WTC11 (cell line): ENCODE results near the gene C1orf159. TPM values are rescaled to one million over a fixed set of nuclear protein-coding genes. Genes with fewer than 3 reads are reported as not detected.

ENCODE experiments used
- ATAC-seq: fragments of 200-7000 bp; cut with Tn5 transposase; 2 replicates; pipeline ENCODE4 v1.10.0; 2021; ENCODE audit warnings: mild to moderate bottlenecking, moderate library complexity
- CTCF ChIA-PET: fragments of 300-600 bp; sonication (Branson Sonifier 250); formaldehyde crosslinking; loops from one replicate; lab custom pipeline; 2021; ENCODE audit warnings: antibody characterized with exemption; lab: Charles Lee
- POLR2A ChIA-PET: fragments of 350-600 bp; sonication (Branson Sonifier 250); formaldehyde crosslinking; loops from one replicate; lab custom pipeline; 2021; ENCODE audit warnings: antibody characterized with exemption; lab: Charles Lee
- DNase-seq: peaks from one replicate; pipeline ENCODE4 v3.0.0; 2021; ENCODE audit warnings: low spot score
- H3K27ac Mint-ChIP-seq: 2 replicates; pipeline ENCODE4 v1.8.0; 2021; ENCODE audit warnings: mixed read lengths
- H3K27me3 Mint-ChIP-seq: 2 replicates; pipeline ENCODE4 v1.8.0; 2021; ENCODE audit warnings: low read depth, mild to moderate bottlenecking, moderate library complexity, mixed read lengths
- H3K36me3 Mint-ChIP-seq: 2 replicates; pipeline ENCODE4 v1.8.0; 2021; ENCODE audit warnings: mixed read lengths
- H3K4me1 Mint-ChIP-seq: 2 replicates; pipeline ENCODE4 v1.8.0; 2022; ENCODE audit warnings: mixed read lengths
- H3K4me3 Mint-ChIP-seq: 2 replicates; pipeline ENCODE4 v1.8.0; 2021; ENCODE audit warnings: mild to moderate bottlenecking, moderate library complexity, mixed read lengths
- H3K9me3 Mint-ChIP-seq: 2 replicates; pipeline ENCODE4 v1.8.0; 2021; ENCODE audit warnings: mixed read lengths
- CREB1 ChIP-seq: sonication (generic); formaldehyde crosslinking; IDR thresholded peaks from 2 replicates; pipeline ENCODE4 v1.8.0; 2023; ENCODE audit warnings: mild to moderate bottlenecking, missing genetic modification reagents
- FOXJ3 ChIP-seq: sonication (generic); formaldehyde crosslinking; IDR thresholded peaks from 2 replicates; pipeline ENCODE4 v1.9.0; 2021; ENCODE audit warnings: missing genetic modification reagents, mild to moderate bottlenecking, borderline replicate concordance
- HMGA2 ChIP-seq: fragments of 250-450 bp; sonication (Bioruptor Pico); IDR thresholded peaks from 2 replicates; pipeline ENCODE4 v1.4.0; 2021; ENCODE audit warnings: mild to moderate bottlenecking, moderate library complexity
- JAZF1 ChIP-seq: fragments of 250-450 bp; sonication (Bioruptor Pico); IDR thresholded peaks from 2 replicates; pipeline ENCODE4 v1.9.0; 2021; ENCODE audit warnings: moderate library complexity, mild to moderate bottlenecking, inconsistent platforms
- KAT7 ChIP-seq: sonication (generic); formaldehyde crosslinking; IDR thresholded peaks from 2 replicates; pipeline ENCODE4 v1.8.1; 2023; ENCODE audit warnings: missing genetic modification reagents, mild to moderate bottlenecking, borderline replicate concordance
- NR1H2 ChIP-seq: sonication (generic); formaldehyde crosslinking; IDR thresholded peaks from 2 replicates; pipeline ENCODE4 v1.9.0; 2021; ENCODE audit warnings: mild to moderate bottlenecking, moderate library complexity, missing genetic modification reagents
- PRRX2 ChIP-seq: fragments of 250-450 bp; sonication (Bioruptor Pico); IDR thresholded peaks from 2 replicates; pipeline ENCODE4 v1.8.0; 2021; ENCODE audit warnings: mild to moderate bottlenecking
- TCF7 ChIP-seq: sonication (generic); formaldehyde crosslinking; IDR thresholded peaks from 2 replicates; pipeline ENCODE4 v1.8.0; 2022; ENCODE audit warnings: mild to moderate bottlenecking, low read depth, missing genetic modification reagents, moderate library complexity
- ZNF232 ChIP-seq: sonication (generic); formaldehyde crosslinking; IDR thresholded peaks from 2 replicates; pipeline ENCODE4 v1.8.0; 2022; ENCODE audit warnings: mild to moderate bottlenecking, missing genetic modification reagents
- total RNA-seq: library from RNA; stranded (reverse); gene quantifications from 3 replicates; pipeline ENCODE4 v1.2.3, GENCODE V29; 2021
- TF ChIP-seq, protein P1 (sequence below): fragments of 250-450 bp; sonication (Bioruptor Pico); IDR thresholded peaks from 2 replicates; pipeline ENCODE4 v1.9.0; 2021; ENCODE audit warnings: mild to moderate bottlenecking
- TF ChIP-seq, protein P2 (sequence below): sonication (generic); formaldehyde crosslinking; IDR thresholded peaks from 2 replicates; pipeline ENCODE4 v1.8.0; 2023; ENCODE audit warnings: missing genetic modification reagents, mild to moderate bottlenecking, borderline replicate concordance
- TF ChIP-seq, protein P3 (sequence below): sonication (generic); formaldehyde crosslinking; conservative IDR thresholded peaks from 2 replicates; pipeline ENCODE4 v1.8.1; 2023; ENCODE audit warnings: mild to moderate bottlenecking, low read depth, missing genetic modification reagents, moderate library complexity
- TF ChIP-seq, protein P4 (sequence below): fragments of 250-450 bp; sonication (Bioruptor Pico); IDR thresholded peaks from 2 replicates; pipeline ENCODE4 v1.9.0; 2021; ENCODE audit warnings: mild to moderate bottlenecking, borderline replicate concordance
- TF ChIP-seq, protein P5 (sequence below): sonication (generic); formaldehyde crosslinking; IDR thresholded peaks from 2 replicates; pipeline ENCODE4 v1.8.1; 2022; ENCODE audit warnings: low read depth, missing genetic modification reagents, borderline replicate concordance
- TF ChIP-seq, protein P6 (sequence below): sonication (generic); formaldehyde crosslinking; IDR thresholded peaks from 2 replicates; pipeline ENCODE4 v1.8.1; 2023; ENCODE audit warnings: mild to moderate bottlenecking, missing genetic modification reagents
- TF ChIP-seq, protein P7 (sequence below): fragments of 250-450 bp; sonication (Bioruptor Pico); IDR thresholded peaks from 2 replicates; pipeline ENCODE4 v1.9.0; 2021; ENCODE audit warnings: mild to moderate bottlenecking
- TF ChIP-seq, protein P8 (sequence below): fragments of 250-450 bp; sonication (Bioruptor Pico); IDR thresholded peaks from 2 replicates; pipeline ENCODE4 v1.9.0; 2021; ENCODE audit warnings: moderate library complexity, mild to moderate bottlenecking, inconsistent platforms, borderline replicate concordance

The C1orf159 gene
- total RNA-seq, 1 experiment from 2014 or later: 17.8 TPM

DNA sequence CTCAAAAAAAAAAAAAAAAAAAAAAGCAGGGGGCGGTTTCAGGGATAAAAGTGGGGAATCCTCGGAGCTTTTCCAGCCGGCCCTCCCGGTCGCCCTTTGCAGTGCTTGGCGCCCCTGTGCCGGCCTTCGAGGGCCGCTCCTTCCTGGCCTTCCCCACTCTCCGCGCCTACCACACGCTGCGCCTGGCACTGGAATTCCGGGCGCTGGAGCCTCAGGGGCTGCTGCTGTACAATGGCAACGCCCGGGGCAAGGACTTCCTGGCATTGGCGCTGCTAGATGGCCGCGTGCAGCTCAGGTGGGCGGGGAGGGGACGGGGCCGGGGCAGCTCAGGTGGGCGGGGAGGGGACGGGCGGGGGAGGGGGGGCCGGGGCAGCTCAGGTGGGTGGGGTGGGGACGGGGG, 67.1 kb downstream of the C1orf159 start (continued):
- TF ChIP-seq, protein P1, sequence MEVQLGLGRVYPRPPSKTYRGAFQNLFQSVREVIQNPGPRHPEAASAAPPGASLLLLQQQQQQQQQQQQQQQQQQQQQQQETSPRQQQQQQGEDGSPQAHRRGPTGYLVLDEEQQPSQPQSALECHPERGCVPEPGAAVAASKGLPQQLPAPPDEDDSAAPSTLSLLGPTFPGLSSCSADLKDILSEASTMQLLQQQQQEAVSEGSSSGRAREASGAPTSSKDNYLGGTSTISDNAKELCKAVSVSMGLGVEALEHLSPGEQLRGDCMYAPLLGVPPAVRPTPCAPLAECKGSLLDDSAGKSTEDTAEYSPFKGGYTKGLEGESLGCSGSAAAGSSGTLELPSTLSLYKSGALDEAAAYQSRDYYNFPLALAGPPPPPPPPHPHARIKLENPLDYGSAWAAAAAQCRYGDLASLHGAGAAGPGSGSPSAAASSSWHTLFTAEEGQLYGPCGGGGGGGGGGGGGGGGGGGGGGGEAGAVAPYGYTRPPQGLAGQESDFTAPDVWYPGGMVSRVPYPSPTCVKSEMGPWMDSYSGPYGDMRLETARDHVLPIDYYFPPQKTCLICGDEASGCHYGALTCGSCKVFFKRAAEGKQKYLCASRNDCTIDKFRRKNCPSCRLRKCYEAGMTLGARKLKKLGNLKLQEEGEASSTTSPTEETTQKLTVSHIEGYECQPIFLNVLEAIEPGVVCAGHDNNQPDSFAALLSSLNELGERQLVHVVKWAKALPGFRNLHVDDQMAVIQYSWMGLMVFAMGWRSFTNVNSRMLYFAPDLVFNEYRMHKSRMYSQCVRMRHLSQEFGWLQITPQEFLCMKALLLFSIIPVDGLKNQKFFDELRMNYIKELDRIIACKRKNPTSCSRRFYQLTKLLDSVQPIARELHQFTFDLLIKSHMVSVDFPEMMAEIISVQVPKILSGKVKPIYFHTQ (CRISPR knock-in tag): no peak
- TF ChIP-seq, protein P2, sequence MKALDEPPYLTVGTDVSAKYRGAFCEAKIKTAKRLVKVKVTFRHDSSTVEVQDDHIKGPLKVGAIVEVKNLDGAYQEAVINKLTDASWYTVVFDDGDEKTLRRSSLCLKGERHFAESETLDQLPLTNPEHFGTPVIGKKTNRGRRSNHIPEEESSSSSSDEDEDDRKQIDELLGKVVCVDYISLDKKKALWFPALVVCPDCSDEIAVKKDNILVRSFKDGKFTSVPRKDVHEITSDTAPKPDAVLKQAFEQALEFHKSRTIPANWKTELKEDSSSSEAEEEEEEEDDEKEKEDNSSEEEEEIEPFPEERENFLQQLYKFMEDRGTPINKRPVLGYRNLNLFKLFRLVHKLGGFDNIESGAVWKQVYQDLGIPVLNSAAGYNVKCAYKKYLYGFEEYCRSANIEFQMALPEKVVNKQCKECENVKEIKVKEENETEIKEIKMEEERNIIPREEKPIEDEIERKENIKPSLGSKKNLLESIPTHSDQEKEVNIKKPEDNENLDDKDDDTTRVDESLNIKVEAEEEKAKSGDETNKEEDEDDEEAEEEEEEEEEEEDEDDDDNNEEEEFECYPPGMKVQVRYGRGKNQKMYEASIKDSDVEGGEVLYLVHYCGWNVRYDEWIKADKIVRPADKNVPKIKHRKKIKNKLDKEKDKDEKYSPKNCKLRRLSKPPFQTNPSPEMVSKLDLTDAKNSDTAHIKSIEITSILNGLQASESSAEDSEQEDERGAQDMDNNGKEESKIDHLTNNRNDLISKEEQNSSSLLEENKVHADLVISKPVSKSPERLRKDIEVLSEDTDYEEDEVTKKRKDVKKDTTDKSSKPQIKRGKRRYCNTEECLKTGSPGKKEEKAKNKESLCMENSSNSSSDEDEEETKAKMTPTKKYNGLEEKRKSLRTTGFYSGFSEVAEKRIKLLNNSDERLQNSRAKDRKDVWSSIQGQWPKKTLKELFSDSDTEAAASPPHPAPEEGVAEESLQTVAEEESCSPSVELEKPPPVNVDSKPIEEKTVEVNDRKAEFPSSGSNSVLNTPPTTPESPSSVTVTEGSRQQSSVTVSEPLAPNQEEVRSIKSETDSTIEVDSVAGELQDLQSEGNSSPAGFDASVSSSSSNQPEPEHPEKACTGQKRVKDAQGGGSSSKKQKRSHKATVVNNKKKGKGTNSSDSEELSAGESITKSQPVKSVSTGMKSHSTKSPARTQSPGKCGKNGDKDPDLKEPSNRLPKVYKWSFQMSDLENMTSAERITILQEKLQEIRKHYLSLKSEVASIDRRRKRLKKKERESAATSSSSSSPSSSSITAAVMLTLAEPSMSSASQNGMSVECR (CRISPR knock-in tag): no peak
- TF ChIP-seq KAT7 (CRISPR knock-in tag) (no peak), TCF7 (no peak), CREB1 (CRISPR knock-in tag) (no peak)

DNA sequence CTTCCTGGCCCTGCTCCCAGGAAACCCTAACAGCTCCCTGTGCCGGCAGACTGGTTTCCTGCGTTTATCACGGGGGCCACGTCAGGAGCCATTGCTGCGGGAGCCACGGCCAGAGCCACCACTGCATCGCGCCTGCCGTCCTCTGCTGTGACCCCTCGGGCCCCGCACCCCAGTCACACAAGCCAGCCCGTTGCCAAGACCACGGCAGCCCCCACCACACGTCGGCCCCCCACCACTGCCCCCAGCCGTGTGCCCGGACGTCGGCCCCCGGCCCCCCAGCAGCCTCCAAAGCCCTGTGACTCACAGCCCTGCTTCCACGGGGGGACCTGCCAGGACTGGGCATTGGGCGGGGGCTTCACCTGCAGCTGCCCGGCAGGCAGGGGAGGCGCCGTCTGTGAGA, 67.9 kb downstream of the C1orf159 start:
- H3K27me3 Mint-ChIP-seq: no peaks in the 10 kb centered on the region
- ATAC-seq (no peak), DNase-seq (no peak)
- H3K9me3 Mint-ChIP-seq: peaks cover 6% of the 10 kb centered on the region
- no peaks in the 10 kb centered on the region for H3K4me1 Mint-ChIP-seq
- H3K36me3 Mint-ChIP-seq: peaks cover 21% of the 10 kb centered on the region
- H3K4me3 Mint-ChIP-seq: no peak overlapping the region
- ChIA-PET CTCF (interaction anchor here (0.8 kb wide), 1 partner anchor 11 kb away, joined by 3 read pairs; no protein-coding TSS in a partner anchor), POLR2A (no interaction called here)
- H3K27ac Mint-ChIP-seq: no peak overlapping the region
- TF ChIP-seq FOXJ3 (CRISPR knock-in tag): no peak
- TF ChIP-seq PRRX2: no peak
- TF ChIP-seq JAZF1 (CRISPR knock-in tag): no peak
- TF ChIP-seq, protein P3, sequence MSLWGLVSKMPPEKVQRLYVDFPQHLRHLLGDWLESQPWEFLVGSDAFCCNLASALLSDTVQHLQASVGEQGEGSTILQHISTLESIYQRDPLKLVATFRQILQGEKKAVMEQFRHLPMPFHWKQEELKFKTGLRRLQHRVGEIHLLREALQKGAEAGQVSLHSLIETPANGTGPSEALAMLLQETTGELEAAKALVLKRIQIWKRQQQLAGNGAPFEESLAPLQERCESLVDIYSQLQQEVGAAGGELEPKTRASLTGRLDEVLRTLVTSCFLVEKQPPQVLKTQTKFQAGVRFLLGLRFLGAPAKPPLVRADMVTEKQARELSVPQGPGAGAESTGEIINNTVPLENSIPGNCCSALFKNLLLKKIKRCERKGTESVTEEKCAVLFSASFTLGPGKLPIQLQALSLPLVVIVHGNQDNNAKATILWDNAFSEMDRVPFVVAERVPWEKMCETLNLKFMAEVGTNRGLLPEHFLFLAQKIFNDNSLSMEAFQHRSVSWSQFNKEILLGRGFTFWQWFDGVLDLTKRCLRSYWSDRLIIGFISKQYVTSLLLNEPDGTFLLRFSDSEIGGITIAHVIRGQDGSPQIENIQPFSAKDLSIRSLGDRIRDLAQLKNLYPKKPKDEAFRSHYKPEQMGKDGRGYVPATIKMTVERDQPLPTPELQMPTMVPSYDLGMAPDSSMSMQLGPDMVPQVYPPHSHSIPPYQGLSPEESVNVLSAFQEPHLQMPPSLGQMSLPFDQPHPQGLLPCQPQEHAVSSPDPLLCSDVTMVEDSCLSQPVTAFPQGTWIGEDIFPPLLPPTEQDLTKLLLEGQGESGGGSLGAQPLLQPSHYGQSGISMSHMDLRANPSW (CRISPR knock-in tag): no peak
- TF ChIP-seq HMGA2: no peak
- TF ChIP-seq, protein P4, sequence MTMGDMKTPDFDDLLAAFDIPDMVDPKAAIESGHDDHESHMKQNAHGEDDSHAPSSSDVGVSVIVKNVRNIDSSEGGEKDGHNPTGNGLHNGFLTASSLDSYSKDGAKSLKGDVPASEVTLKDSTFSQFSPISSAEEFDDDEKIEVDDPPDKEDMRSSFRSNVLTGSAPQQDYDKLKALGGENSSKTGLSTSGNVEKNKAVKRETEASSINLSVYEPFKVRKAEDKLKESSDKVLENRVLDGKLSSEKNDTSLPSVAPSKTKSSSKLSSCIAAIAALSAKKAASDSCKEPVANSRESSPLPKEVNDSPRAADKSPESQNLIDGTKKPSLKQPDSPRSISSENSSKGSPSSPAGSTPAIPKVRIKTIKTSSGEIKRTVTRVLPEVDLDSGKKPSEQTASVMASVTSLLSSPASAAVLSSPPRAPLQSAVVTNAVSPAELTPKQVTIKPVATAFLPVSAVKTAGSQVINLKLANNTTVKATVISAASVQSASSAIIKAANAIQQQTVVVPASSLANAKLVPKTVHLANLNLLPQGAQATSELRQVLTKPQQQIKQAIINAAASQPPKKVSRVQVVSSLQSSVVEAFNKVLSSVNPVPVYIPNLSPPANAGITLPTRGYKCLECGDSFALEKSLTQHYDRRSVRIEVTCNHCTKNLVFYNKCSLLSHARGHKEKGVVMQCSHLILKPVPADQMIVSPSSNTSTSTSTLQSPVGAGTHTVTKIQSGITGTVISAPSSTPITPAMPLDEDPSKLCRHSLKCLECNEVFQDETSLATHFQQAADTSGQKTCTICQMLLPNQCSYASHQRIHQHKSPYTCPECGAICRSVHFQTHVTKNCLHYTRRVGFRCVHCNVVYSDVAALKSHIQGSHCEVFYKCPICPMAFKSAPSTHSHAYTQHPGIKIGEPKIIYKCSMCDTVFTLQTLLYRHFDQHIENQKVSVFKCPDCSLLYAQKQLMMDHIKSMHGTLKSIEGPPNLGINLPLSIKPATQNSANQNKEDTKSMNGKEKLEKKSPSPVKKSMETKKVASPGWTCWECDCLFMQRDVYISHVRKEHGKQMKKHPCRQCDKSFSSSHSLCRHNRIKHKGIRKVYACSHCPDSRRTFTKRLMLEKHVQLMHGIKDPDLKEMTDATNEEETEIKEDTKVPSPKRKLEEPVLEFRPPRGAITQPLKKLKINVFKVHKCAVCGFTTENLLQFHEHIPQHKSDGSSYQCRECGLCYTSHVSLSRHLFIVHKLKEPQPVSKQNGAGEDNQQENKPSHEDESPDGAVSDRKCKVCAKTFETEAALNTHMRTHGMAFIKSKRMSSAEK (CRISPR knock-in tag): no peak
- TF ChIP-seq, protein P5, sequence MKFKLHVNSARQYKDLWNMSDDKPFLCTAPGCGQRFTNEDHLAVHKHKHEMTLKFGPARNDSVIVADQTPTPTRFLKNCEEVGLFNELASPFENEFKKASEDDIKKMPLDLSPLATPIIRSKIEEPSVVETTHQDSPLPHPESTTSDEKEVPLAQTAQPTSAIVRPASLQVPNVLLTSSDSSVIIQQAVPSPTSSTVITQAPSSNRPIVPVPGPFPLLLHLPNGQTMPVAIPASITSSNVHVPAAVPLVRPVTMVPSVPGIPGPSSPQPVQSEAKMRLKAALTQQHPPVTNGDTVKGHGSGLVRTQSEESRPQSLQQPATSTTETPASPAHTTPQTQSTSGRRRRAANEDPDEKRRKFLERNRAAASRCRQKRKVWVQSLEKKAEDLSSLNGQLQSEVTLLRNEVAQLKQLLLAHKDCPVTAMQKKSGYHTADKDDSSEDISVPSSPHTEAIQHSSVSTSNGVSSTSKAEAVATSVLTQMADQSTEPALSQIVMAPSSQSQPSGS (CRISPR knock-in tag): no peak
- TF ChIP-seq, protein P6, sequence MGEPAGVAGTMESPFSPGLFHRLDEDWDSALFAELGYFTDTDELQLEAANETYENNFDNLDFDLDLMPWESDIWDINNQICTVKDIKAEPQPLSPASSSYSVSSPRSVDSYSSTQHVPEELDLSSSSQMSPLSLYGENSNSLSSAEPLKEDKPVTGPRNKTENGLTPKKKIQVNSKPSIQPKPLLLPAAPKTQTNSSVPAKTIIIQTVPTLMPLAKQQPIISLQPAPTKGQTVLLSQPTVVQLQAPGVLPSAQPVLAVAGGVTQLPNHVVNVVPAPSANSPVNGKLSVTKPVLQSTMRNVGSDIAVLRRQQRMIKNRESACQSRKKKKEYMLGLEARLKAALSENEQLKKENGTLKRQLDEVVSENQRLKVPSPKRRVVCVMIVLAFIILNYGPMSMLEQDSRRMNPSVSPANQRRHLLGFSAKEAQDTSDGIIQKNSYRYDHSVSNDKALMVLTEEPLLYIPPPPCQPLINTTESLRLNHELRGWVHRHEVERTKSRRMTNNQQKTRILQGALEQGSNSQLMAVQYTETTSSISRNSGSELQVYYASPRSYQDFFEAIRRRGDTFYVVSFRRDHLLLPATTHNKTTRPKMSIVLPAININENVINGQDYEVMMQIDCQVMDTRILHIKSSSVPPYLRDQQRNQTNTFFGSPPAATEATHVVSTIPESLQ (CRISPR knock-in tag): no peak
- TF ChIP-seq ZNF232: no peak
- no peak for TF ChIP-seq NR1H2 (CRISPR knock-in tag)
- TF ChIP-seq, protein P7, sequence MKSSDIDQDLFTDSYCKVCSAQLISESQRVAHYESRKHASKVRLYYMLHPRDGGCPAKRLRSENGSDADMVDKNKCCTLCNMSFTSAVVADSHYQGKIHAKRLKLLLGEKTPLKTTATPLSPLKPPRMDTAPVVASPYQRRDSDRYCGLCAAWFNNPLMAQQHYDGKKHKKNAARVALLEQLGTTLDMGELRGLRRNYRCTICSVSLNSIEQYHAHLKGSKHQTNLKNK (CRISPR knock-in tag): no peak
- TF ChIP-seq, protein P8, sequence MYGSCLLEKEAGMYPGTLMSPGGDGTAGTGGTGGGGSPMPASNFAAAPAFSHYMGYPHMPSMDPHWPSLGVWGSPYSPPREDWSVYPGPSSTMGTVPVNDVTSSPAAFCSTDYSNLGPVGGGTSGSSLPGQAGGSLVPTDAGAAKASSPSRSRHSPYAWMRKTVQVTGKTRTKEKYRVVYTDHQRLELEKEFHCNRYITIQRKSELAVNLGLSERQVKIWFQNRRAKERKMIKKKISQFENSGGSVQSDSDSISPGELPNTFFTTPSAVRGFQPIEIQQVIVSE (CRISPR knock-in tag): no peak
